Retinal pigment epithelial cell (primary cell): Measurements from ENCODE around the gene XKR7.

Experiments
- DNase-seq: peaks from one replicate; pipeline ENCODE4 v3.0.0-alpha.2; 2010; ENCODE audit warnings: low read depth
- H3K4me3 ChIP-seq: 2 replicates; pipeline ENCODE4 v1.5.1; 2011; ENCODE audit warnings: mild to moderate bottlenecking, low read length, control low read depth, moderate library complexity
- CTCF ChIP-seq: conservative IDR thresholded peaks from 2 replicates; pipeline ENCODE4 v1.5.1; 2011; ENCODE audit warnings: low read depth, low read length, control low read depth, inconsistent platforms

Gene XKR7

GRCh38 chr20:31977080-31977479, 9.1 kb downstream of the XKR7 start:
- TF ChIP-seq CTCF: no peak
- DNase-seq: no peak
- no peak overlapping the region for H3K4me3 ChIP-seq

- no peak for TF ChIP-seq CTCF
- H3K4me3 ChIP-seq: no peak overlapping the region
- DNase-seq: no peak
Measured at GRCh38 chr20:31979713-31980426, 11.9 kb downstream of the XKR7 start.

GRCh38 chr20:31981784-31982183, 13.8 kb downstream of the XKR7 start:
- no peak overlapping the region for H3K4me3 ChIP-seq
- TF ChIP-seq CTCF: no peak
- DNase-seq: no peak

GRCh38 chr20:31984981-31985471, 17.1 kb downstream of the XKR7 start:
- TF ChIP-seq CTCF: no peak
- H3K4me3 ChIP-seq: no peak overlapping the region
- DNase-seq: no peak

- TF ChIP-seq CTCF: no peak
- no peak for DNase-seq
- no peak overlapping the region for H3K4me3 ChIP-seq
Measured at GRCh38 chr20:31987744-31988143, 19.8 kb downstream of the XKR7 start.

GRCh38 chr20:31988430-31989015, 20.6 kb downstream of the XKR7 start:
- no peak for TF ChIP-seq CTCF
- H3K4me3 ChIP-seq: no peak overlapping the region
- no peak for DNase-seq
